HL-60/S4 (cell line): Measurements from ENCODE around the gene UPP1.
"Not testable (repeated sequence)": the region's sequence is repeated elsewhere in the genome, so short reads cannot be mapped to it uniquely, and the experiment has no call there.

Source experiments
- in situ Hi-C: fragments of 300-500 bp; cut with MboI; formaldehyde crosslinking; loops from 2 replicates; pipeline ENCODE4 v1.14.3; 2022; ENCODE audit warnings: low sequenced_read_pairs

Gene UPP1

GRCh38 chr7:48108959-48109847 lies 20.1 kb downstream of the UPP1 start:
- in situ Hi-C loops: no loop called here

- in situ Hi-C loops: loop anchor here (10.0 kb wide), 2 partner anchors 115 to 165 kb away; partner anchors contain the start of gene PKD1L1
Measured at GRCh38 chr7:48109848-48110663, 21.0 kb downstream of the UPP1 start.

GRCh38 chr7:48110868-48111267 lies 21.8 kb downstream of the UPP1 start:
- in situ Hi-C loops: loop anchor here (10.0 kb wide), 2 partner anchors 116 to 166 kb away; partner anchors contain the start of gene PKD1L1

- in situ Hi-C loops: loop anchor here (10.0 kb wide), 2 partner anchors 117 to 167 kb away; partner anchors contain the start of gene PKD1L1
Measured at GRCh38 chr7:48111596-48111995, 22.5 kb downstream of the UPP1 start.

- in situ Hi-C loops: loop anchor here (10.0 kb wide), 2 partner anchors 118 to 168 kb away; partner anchors contain the start of gene PKD1L1
Measured at GRCh38 chr7:48112401-48113165, 23.5 kb downstream of the UPP1 start.

GRCh38 chr7:48113275-48113674 lies 24.2 kb downstream of the UPP1 start:
- in situ Hi-C loops: loop anchor here (10.0 kb wide), 2 partner anchors 118 to 168 kb away; partner anchors contain the start of gene PKD1L1

- in situ Hi-C loops: loop anchor here (10.0 kb wide), 2 partner anchors 119 to 169 kb away; partner anchors contain the start of gene PKD1L1
Measured at GRCh38 chr7:48114115-48114514, 25.1 kb downstream of the UPP1 start.

- in situ Hi-C loops: loop anchor here (10.0 kb wide), 2 partner anchors 120 to 170 kb away; partner anchors contain the start of gene PKD1L1
Measured at GRCh38 chr7:48114589-48114988, 25.5 kb downstream of the UPP1 start.

GRCh38 chr7:48116043-48116442 lies 27.0 kb downstream of the UPP1 start:
- in situ Hi-C loops: loop anchor here (10.0 kb wide), 2 partner anchors 121 to 171 kb away; partner anchors contain the start of gene PKD1L1

- in situ Hi-C loops: loop anchor here (10.0 kb wide), 2 partner anchors 123 to 173 kb away; partner anchors contain the start of gene PKD1L1
Measured at GRCh38 chr7:48118041-48118440, 29.0 kb downstream of the UPP1 start.

- in situ Hi-C loops: not testable (repeated sequence)
Measured at GRCh38 chr7:48120536-48120935, 31.5 kb downstream of the UPP1 start.

- in situ Hi-C loops: no loop called here
Measured at GRCh38 chr7:48126037-48126436, 37.0 kb downstream of the UPP1 start.

GRCh38 chr7:48130658-48131108 lies 41.6 kb downstream of the UPP1 start:
- in situ Hi-C loops: no loop called here

- in situ Hi-C loops: no loop called here
Measured at GRCh38 chr7:48132792-48133191, 43.7 kb downstream of the UPP1 start.

GRCh38 chr7:48139459-48139858 lies 50.4 kb downstream of the UPP1 start:
- in situ Hi-C loops: no loop called here

GRCh38 chr7:48140001-48140681 lies 51.1 kb downstream of the UPP1 start:
- in situ Hi-C loops: no loop called here

- in situ Hi-C loops: no loop called here
Measured at GRCh38 chr7:48141521-48141920, 52.5 kb downstream of the UPP1 start.

- in situ Hi-C loops: no loop called here
Measured at GRCh38 chr7:48144291-48144768, 55.3 kb downstream of the UPP1 start.

GRCh38 chr7:48147078-48147591 lies 58.1 kb downstream of the UPP1 start:
- in situ Hi-C loops: no loop called here
